Loucy (cell line): ENCODE measurements around the gene KCNJ5.

ENCODE experiments used
- EZH2phosphoT487 ChIP-seq: fragments of 200-600 bp; IDR thresholded peaks from 2 replicates; pipeline ENCODE4 v1.6.1; 2018; ENCODE audit warnings: antibody characterized with exemption, mild to moderate bottlenecking, moderate library complexity, borderline replicate concordance
- TF ChIP-seq, protein P1 (sequence below): fragments of 200-600 bp; sonication (generic); conservative IDR thresholded peaks from 2 replicates; pipeline ENCODE4 v1.5.1; 2014; ENCODE audit warnings: mild to moderate bottlenecking, antibody characterized with exemption, low read length

- TF ChIP-seq, protein P1, sequence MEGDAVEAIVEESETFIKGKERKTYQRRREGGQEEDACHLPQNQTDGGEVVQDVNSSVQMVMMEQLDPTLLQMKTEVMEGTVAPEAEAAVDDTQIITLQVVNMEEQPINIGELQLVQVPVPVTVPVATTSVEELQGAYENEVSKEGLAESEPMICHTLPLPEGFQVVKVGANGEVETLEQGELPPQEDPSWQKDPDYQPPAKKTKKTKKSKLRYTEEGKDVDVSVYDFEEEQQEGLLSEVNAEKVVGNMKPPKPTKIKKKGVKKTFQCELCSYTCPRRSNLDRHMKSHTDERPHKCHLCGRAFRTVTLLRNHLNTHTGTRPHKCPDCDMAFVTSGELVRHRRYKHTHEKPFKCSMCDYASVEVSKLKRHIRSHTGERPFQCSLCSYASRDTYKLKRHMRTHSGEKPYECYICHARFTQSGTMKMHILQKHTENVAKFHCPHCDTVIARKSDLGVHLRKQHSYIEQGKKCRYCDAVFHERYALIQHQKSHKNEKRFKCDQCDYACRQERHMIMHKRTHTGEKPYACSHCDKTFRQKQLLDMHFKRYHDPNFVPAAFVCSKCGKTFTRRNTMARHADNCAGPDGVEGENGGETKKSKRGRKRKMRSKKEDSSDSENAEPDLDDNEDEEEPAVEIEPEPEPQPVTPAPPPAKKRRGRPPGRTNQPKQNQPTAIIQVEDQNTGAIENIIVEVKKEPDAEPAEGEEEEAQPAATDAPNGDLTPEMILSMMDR: no peak
- TF ChIP-seq EZH2phosphoT487: no peak
These were observed 37.2 kb downstream of the KCNJ5 start for GRCh38 chr11:128928400-128928799.
